ENCODE results near the gene ADGRD1. TPM values are rescaled to one million over a fixed set of nuclear protein-coding genes. Genes with fewer than 3 reads are reported as not detected.
A peak's percentile ranks its signal among the peaks of the same experiment; 100 is the strongest.

Gene ADGRD1
- total RNA-seq, 2 donors from 2014 or later, result 21.3 to 37.0 TPM

GRCh38 chr12:130911933-130912332, 41.8 kb upstream of the ADGRD1 start:
- ATAC-seq (ENCODE audit: insufficient number of reproducible peaks, low FRiP score, low read depth) (no peak), DNase-seq (ENCODE audit: low spot score) (no peak)
- H3K27ac ChIP-seq, result no peak overlapping the region
- TF ChIP-seq CTCF (IDR thresholded peaks at IDR 0.05), result no peak
- H3K4me1 ChIP-seq (ENCODE audit: control insufficient read depth in 1 of 2, low read depth in 2 of 2), result no peaks in the 10 kb centered on the region
- H3K4me3 ChIP-seq, result no peak overlapping the region
- no peaks in the 10 kb centered on the region for H3K27me3 ChIP-seq (replicated peaks; ENCODE audit: insufficient read depth)
- H3K36me3 ChIP-seq, result no peaks in the 10 kb centered on the region
- peaks cover 8% of the 10 kb centered on the region for H3K9me3 ChIP-seq

- no peak overlapping the region for H3K27ac ChIP-seq
- peaks cover 5% of the 10 kb centered on the region for H3K9me3 ChIP-seq
- TF ChIP-seq CTCF (IDR thresholded peaks at IDR 0.05), result peak; percentile 90
- DNase-seq (ENCODE audit: low spot score) (no peak), ATAC-seq (ENCODE audit: insufficient number of reproducible peaks, low FRiP score, low read depth) (no peak)
- no peaks in the 10 kb centered on the region for H3K36me3 ChIP-seq
- H3K27me3 ChIP-seq (replicated peaks; ENCODE audit: insufficient read depth), result no peaks in the 10 kb centered on the region
- H3K4me3 ChIP-seq, result peak overlapping the region; percentile 37
- no peaks in the 10 kb centered on the region for H3K4me1 ChIP-seq (ENCODE audit: control insufficient read depth in 1 of 2, low read depth in 2 of 2)
These were observed 37.3 kb upstream of the ADGRD1 start for GRCh38 chr12:130916241-130916911.

DNA sequence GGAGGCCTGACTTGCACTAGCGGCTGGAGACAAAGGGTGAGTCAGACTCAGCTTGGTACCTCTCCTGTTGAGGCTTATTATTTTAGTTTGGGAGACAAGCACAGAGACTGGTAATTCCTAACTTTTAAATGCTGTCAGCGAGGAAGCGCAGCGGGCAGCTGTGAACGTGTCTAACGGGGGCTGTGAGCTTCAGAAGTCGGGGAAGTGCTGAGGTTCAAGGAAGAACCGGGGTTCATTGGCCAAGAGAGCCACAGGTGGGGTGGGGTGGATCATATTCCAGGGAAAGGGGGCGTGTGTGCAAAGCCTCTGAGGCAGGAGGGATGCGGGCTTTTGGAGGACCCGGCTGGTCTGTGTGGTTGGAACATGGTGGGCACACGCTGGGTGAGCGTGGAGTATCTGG, 36.1 kb upstream of the ADGRD1 start:
- no peaks in the 10 kb centered on the region for H3K27me3 ChIP-seq (replicated peaks; ENCODE audit: insufficient read depth)
- no peaks in the 10 kb centered on the region for H3K4me1 ChIP-seq (ENCODE audit: control insufficient read depth in 1 of 2, low read depth in 2 of 2)
- no peak for ATAC-seq (ENCODE audit: insufficient number of reproducible peaks, low FRiP score, low read depth)
- DNase-seq (ENCODE audit: low spot score), result no peak
- no peaks in the 10 kb centered on the region for H3K36me3 ChIP-seq
- H3K4me3 ChIP-seq, result no peak overlapping the region
- H3K9me3 ChIP-seq, result peaks cover 3% of the 10 kb centered on the region
- no peak overlapping the region for H3K27ac ChIP-seq
- no peak for TF ChIP-seq CTCF (IDR thresholded peaks at IDR 0.05)

- H3K27me3 ChIP-seq (replicated peaks; ENCODE audit: insufficient read depth), result no peaks in the 10 kb centered on the region
- no peaks in the 10 kb centered on the region for H3K4me1 ChIP-seq (ENCODE audit: control insufficient read depth in 1 of 2, low read depth in 2 of 2)
- H3K27ac ChIP-seq, result no peak overlapping the region
- TF ChIP-seq CTCF (IDR thresholded peaks at IDR 0.05), result no peak
- peaks cover 3% of the 10 kb centered on the region for H3K9me3 ChIP-seq
- DNase-seq (ENCODE audit: low spot score) (no peak), ATAC-seq (ENCODE audit: insufficient number of reproducible peaks, low FRiP score, low read depth) (no peak)
- no peak overlapping the region for H3K4me3 ChIP-seq
- no peaks in the 10 kb centered on the region for H3K36me3 ChIP-seq
These were observed 34.6 kb upstream of the ADGRD1 start for GRCh38 chr12:130919086-130919485.

GRCh38 chr12:130920119-130920703, 33.5 kb upstream of the ADGRD1 start:
- ATAC-seq (ENCODE audit: insufficient number of reproducible peaks, low FRiP score, low read depth) (no peak), DNase-seq (ENCODE audit: low spot score) (no peak)
- no peak for TF ChIP-seq CTCF (IDR thresholded peaks at IDR 0.05)
- Histone ChIP-seq H3K27me3 (replicated peaks; ENCODE audit: insufficient read depth) (no peaks in the 10 kb centered on the region), H3K4me1 (ENCODE audit: control insufficient read depth in 1 of 2, low read depth in 2 of 2) (no peaks in the 10 kb centered on the region), H3K27ac (no peak overlapping the region), H3K36me3 (no peaks in the 10 kb centered on the region), H3K9me3 (peaks cover 3% of the 10 kb centered on the region), H3K4me3 (no peak overlapping the region)
